SK-N-SH (cell line): ENCODE measurements around the gene SETD5.

Source experiments
- CTCF ChIP-seq: fragments of 200-600 bp; sonication (generic); IDR thresholded peaks from 2 replicates; pipeline ENCODE4 v1.6.1; 2017; ENCODE audit warnings: antibody characterized with exemption, mild to moderate bottlenecking, moderate library complexity
- EP300 ChIP-seq, 2 experiments: IDR thresholded peaks; 2 replicates each; pipeline versions ENCODE4 v1.4.0 to v1.6.1; 2012; ENCODE audit warnings: borderline replicate concordance in 1 of 2, low read depth in 1 of 2, low read length in 1 of 2
- GABPA ChIP-seq: IDR thresholded peaks from 2 replicates; pipeline ENCODE4 v1.4.0; 2012; ENCODE audit warnings: low read depth, mild to moderate bottlenecking
- MXI1 ChIP-seq: IDR thresholded peaks from 2 replicates; pipeline ENCODE4 v1.6.1; 2012; ENCODE audit warnings: mild to moderate bottlenecking, low read depth, low read length, improper control_type of control experiment
- RAD21 ChIP-seq: IDR thresholded peaks from 2 replicates; pipeline ENCODE4 v1.6.1; 2012; ENCODE audit warnings: mild to moderate bottlenecking, low read length
- RFX5 ChIP-seq: IDR thresholded peaks from 2 replicates; pipeline ENCODE4 v1.6.1; 2012; ENCODE audit warnings: mild to moderate bottlenecking, improper control_type of control experiment, low read length
- YY1 ChIP-seq: IDR thresholded peaks from 2 replicates; pipeline ENCODE4 v1.4.0; 2012; ENCODE audit warnings: low read depth, mild to moderate bottlenecking
- TF ChIP-seq, protein P1 (sequence below): fragments of 150-350 bp; IDR thresholded peaks from 2 replicates; pipeline ENCODE4 v1.6.1; 2017; ENCODE audit warnings: antibody characterized with exemption, low read length, low read depth, borderline replicate concordance

GRCh38 chr3:9512456-9513045, 115.1 kb downstream of the SETD5 start:
- TF ChIP-seq CTCF (no peak), RFX5 (no peak), GABPA (no peak), EP300 (IDR thresholded peaks at IDR 0.05; ENCODE audit: borderline replicate concordance in 1 of 2, low read depth in 1 of 2, low read length in 1 of 2) (no peak), YY1 (no peak), MXI1 (no peak), RAD21 (no peak)
- TF ChIP-seq, protein P1, sequence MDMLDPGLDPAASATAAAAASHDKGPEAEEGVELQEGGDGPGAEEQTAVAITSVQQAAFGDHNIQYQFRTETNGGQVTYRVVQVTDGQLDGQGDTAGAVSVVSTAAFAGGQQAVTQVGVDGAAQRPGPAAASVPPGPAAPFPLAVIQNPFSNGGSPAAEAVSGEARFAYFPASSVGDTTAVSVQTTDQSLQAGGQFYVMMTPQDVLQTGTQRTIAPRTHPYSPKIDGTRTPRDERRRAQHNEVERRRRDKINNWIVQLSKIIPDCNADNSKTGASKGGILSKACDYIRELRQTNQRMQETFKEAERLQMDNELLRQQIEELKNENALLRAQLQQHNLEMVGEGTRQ = no peak
